HG03159 (cell line): ENCODE data around the gene BPTF.
A peak's percentile ranks its signal among the peaks of the same experiment; 100 is the strongest.
"Not testable (repeated sequence)": the region's sequence is repeated elsewhere in the genome, so short reads cannot be mapped to it uniquely, and the experiment has no call there.

Source experiments
- ATAC-seq: cut with Tn5 transposase; IDR thresholded peaks from one replicate; pipeline ENCODE4 v1.9.1; 2021; ENCODE audit warnings: mild to moderate bottlenecking, moderate library complexity; ENCODE audit not compliant: unreplicated experiment

Gene BPTF

DNA sequence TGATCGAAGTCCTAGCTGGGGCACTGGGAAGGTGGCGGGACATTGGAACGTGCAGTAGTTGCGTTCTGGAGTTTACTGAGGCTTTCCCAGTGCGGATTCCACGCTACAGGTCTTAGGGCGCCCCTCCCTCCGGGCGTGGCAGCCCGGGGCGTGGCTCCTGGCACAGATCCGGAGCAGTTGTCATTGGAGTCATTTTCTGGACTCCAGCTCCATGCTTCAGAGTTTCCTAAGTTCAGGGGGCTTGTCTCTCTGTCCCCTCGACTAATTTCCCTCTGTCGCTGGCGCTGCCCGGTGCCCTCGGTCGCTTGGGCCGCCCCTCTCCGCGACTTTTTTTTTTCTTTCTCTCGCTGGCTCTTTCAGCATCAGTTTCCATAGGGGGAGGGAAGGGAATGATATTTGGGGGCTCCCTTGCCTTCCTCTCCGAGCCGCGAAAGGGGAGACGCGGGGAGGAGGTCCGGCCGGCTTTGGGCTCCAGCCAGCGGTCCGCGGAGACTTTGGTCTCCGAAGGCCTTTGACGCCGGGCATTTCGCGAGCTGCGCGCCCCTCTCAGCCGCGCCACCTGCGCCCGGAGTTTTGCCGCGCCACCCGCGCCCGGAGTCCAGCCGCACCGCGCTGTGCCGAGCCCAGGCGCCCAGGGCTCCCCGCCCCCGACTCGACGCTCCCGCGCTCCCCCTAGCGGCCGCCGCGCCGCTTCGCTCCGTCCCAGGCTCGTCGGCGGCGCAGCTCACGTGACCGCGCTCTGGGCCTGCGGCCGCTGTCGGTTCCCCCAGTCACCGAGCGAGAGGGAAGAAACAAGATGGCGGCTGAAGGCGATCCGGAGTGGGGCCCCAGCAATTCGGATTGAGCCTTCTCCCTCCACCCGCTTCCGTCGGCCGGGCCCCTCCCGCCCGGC, at the start of gene BPTF:
Gene BPTF, plus strand, starts transcription at position 769 of the 892 bp plus-strand sequence. CDS start 222 bp downstream, outside the sequence.
- peak; percentile 77 for ATAC-seq

GRCh38 chr17:67779098-67779672, 46.1 kb upstream of the BPTF start:
- ATAC-seq, result no peak

DNA sequence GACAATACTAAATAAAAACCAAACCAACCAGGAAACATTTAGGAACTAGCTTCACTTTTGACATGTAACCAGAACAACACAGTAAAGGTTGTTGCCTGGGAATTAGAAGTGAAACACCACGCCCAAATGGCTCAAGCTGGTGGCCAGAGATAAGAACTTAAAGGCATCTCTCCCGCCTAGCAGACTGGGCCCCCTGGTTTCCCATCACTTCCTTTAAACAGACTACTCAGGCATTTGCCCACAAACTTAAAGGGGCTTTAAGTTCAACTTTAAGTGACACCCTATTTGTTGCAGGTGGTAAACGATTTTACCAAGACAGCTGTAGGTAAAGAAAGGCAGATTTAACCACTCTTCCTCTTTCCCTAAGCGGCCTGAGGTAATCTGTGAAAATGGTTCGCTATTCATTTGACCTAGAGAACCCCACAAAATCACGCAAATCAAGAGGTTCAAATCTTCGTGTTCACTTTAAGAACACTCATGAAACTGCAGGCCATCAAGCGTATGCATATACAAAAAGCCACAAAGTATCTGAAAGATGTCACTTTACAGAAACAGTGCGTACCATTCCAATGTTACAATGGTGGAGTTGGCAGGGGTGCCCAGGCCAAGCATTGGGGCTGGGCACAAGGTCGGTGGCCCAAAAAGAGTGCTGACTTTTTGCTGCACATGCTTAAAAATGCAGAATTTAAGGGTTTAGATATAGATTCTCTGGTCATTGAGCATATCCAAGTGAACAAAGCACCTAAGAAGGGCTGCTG, 40.8 kb upstream of the BPTF start:
- no peak for ATAC-seq

- no peak for ATAC-seq
Measured at GRCh38 chr17:67785122-67785477, 40.2 kb upstream of the BPTF start.

DNA sequence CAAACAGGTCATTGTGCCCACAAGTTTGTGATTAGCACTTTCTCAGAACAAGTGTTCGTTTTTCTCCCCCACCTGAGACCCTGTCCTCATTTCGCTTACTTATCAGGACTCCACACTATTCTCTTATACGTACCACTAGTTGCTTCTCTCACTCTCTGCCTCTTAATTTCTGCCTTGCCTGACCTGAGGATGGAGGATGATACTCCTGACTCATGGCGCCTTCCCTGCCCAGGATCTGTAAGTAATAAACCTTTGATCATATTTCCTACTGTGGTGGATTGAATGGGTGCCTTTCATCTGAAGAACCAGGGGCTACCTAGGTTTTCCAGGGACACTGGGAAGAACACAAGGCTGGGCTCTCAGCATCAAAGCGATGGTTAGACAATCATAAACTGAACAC, 39.8 kb upstream of the BPTF start:
- ATAC-seq, result no peak

GRCh38 chr17:67800495-67800928, 24.8 kb upstream of the BPTF start:
- ATAC-seq, result no peak

- ATAC-seq, result no peak
Measured at GRCh38 chr17:67801626-67802175, 23.6 kb upstream of the BPTF start.

GRCh38 chr17:67810464-67810863, 14.8 kb upstream of the BPTF start:
- no peak for ATAC-seq

- not testable (repeated sequence) for ATAC-seq
Measured at GRCh38 chr17:67812380-67812779, 12.9 kb upstream of the BPTF start.

DNA sequence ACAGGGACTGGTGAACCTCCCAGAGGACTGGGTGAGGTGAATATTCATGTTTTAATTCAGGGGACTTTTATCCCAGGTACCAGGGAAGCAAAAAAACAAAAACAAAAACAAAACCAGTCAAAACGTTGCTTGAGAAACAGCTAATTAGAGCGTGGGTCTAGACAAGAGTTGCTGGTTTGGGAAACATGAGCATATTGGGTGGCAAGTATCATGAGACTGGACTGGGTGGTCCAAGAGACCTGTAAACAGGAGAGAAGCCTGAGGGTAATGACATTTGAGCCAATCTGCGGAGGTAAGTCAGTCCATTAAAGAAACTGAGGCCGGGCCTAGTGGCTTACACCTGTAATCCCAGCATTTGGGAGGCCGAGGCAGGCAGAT, 11.5 kb upstream of the BPTF start:
- no peak for ATAC-seq

GRCh38 chr17:67818110-67819002, 6.9 kb upstream of the BPTF start:
- peak; percentile 81 for ATAC-seq

- ATAC-seq, result no peak
Measured at GRCh38 chr17:67819722-67820121, 5.6 kb upstream of the BPTF start.

DNA sequence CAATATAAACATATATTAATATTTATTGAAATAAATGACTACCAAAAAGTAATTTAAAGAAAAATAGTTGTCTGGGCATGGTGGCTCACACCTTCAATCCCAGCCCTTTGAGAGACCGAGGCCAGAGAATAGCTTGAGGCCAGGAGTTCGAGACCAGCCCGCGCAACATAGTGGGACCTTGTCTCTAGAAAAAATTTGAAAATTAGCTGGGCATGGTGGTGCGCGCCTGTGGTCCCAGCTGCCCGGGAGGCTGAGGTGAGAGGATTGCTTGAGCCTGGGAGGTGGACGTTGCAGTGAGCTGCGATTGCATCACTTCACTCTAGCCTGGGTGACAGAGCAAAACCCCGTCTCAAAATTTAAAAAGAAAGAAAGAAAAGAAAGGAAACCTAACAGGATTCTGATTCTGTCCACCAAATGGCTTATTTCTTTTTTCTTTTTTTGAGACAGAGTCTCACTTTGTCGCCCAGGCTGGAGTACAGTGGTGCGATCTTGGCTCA, 3.4 kb upstream of the BPTF start:
- no peak for ATAC-seq

GRCh38 chr17:67825627-67826601, 611 bp downstream of the BPTF start:
- ATAC-seq, result peak; percentile 33

DNA sequence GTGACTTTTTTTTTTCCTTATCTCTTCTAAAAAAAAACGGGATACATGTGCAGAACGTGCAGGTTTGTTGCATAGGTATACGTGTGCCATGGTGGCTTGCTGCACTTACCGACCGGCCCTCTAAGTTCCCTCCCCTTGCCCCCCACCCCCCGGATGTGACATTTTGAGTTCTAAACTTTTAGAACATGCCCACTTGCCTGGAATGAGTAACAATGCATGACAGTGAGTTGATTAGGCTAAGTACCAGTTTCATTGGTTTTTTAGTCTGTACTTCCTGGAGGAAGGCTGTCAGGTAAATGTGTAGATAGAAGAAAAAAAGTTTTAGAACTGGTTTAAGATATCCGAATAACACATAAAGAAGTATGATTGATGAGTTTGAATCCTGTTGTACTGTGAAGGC, 4.0 kb downstream of the BPTF start:
- ATAC-seq, result no peak

- no peak for ATAC-seq
Measured at GRCh38 chr17:67830440-67830839, 5.1 kb downstream of the BPTF start.

DNA sequence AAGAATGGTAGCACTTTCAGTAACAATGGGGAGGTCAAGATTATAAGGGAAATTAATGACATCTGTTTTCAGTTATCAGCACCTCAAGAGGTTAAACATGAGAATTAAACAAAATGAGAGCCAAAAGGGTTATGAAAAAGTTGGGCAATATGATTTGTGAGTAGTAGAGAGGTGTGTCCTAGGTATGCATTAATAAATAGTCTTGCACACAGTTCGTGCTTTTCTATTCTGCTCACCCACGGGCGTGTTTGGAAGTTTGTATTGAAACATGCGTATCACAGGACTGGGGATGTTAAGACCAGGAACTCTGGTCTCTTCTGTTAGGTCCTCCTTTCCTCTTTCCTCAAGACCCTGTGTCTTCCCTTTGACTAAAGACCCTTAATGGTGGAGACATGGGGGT, 6.0 kb downstream of the BPTF start:
- ATAC-seq, result no peak

DNA sequence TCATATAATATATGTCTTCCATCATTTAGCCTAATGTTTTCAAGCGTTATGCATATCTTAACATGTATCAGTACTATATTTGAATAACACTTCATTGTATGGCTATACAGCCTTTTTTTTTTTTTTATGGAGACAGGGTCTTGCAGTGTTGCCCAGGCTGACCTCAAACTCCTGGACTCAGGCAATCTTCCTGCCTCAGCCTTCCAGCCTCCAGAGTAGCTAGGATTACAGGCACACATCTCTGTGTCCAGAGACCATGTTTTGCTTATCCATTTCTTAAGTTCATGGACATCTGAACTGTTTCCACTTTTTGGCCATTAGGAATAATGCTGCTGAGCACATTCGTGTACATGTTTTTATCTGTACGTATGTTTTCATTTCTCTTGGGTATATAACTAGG, 7.8 kb downstream of the BPTF start:
- ATAC-seq, result no peak
